DND-41 (cell line): ENCODE measurements around the gene TBC1D2B.

ENCODE experiments used
- EZH2 ChIP-seq: IDR thresholded peaks from 3 replicates; pipeline ENCODE4 v1.6.1; 2012; ENCODE audit warnings: borderline replicate concordance, low read depth, mild to moderate bottlenecking, moderate library complexity, low read length, inconsistent platforms; ENCODE audit not compliant: severe bottlenecking
- TF ChIP-seq, protein P1 (sequence below): IDR thresholded peaks from 2 replicates; pipeline ENCODE4 v1.5.1; 2012; ENCODE audit warnings: borderline replicate concordance, low read length, moderate library complexity, mild to moderate bottlenecking; ENCODE audit not compliant: poor library complexity, severe bottlenecking; ENCODE audit errors: extremely low read depth

DNA sequence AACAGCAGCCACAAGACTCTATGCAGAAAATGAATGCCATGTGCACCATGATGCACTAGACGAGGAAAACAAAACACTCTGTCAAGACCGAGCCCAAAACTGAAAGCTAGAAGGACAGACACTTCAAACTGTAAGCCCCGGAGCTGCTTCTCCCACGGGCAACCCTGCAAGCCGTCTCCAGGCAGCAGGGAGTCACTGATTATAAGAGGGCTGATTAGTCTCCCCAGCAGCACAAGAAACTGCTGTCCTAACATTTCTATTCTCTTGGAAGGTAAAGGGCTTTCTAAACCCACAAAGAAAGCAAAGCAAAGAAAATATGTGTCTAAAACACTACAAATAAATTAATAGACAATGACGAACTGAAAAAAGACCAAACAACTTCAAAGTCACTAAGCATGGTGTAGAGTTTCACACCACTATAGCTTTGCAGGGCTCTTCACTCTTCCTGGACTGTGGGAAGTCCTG, 15.5 kb downstream of the TBC1D2B start:
- TF ChIP-seq, protein P1, sequence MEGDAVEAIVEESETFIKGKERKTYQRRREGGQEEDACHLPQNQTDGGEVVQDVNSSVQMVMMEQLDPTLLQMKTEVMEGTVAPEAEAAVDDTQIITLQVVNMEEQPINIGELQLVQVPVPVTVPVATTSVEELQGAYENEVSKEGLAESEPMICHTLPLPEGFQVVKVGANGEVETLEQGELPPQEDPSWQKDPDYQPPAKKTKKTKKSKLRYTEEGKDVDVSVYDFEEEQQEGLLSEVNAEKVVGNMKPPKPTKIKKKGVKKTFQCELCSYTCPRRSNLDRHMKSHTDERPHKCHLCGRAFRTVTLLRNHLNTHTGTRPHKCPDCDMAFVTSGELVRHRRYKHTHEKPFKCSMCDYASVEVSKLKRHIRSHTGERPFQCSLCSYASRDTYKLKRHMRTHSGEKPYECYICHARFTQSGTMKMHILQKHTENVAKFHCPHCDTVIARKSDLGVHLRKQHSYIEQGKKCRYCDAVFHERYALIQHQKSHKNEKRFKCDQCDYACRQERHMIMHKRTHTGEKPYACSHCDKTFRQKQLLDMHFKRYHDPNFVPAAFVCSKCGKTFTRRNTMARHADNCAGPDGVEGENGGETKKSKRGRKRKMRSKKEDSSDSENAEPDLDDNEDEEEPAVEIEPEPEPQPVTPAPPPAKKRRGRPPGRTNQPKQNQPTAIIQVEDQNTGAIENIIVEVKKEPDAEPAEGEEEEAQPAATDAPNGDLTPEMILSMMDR = no peak
- TF ChIP-seq EZH2 = no peak
